GM12878 (cell line): ENCODE results near the gene SEC31B. TPM values are rescaled to one million over a fixed set of nuclear protein-coding genes. Genes with fewer than 3 reads are reported as not detected.

Source experiments
- ATF2 ChIP-seq: IDR thresholded peaks from 2 replicates; pipeline ENCODE4 v1.6.1; 2012; ENCODE audit warnings: low read length, inconsistent platforms
- ATF3 ChIP-seq: IDR thresholded peaks from 2 replicates; pipeline ENCODE4 v1.6.1; 2011; ENCODE audit warnings: low read depth, mild to moderate bottlenecking, low read length, moderate library complexity, borderline replicate concordance; ENCODE audit errors: extremely low read depth
- ATF7 ChIP-seq: fragments of 450-650 bp; IDR thresholded peaks from 2 replicates; pipeline ENCODE4 v1.6.1; 2016; ENCODE audit warnings: low read depth, mild to moderate bottlenecking
- CUX1 ChIP-seq: IDR thresholded peaks from 2 replicates; pipeline ENCODE4 v1.6.1; 2012; ENCODE audit warnings: improper control_type of control experiment, low read depth, low read length; ENCODE audit not compliant: insufficient replicate concordance
- PRDM15 ChIP-seq: fragments of 450-650 bp; formaldehyde crosslinking; IDR thresholded peaks from 2 replicates; pipeline ENCODE4 v1.4.0; 2020; ENCODE audit warnings: mild to moderate bottlenecking, moderate library complexity
- RELA ChIP-seq: fragments of 450-650 bp; IDR thresholded peaks from 2 replicates; pipeline ENCODE4 v1.8.0; 2014; ENCODE audit warnings: borderline replicate concordance; ENCODE audit not compliant: partially characterized antibody
- polyA plus RNA-seq, 11 experiments: library from polyadenylated mRNA; depleted of rRNA in 4 of 11; unstranded in 6 of 11; stranded (reverse) in 5 of 11; fragments of >200 nt; fragmentation: Nextera tagmentation in 4 of 11; fragmentation: Illumina TruSeq in 1 of 11; extraction: Ambion mirVana in 4 of 11; extraction: Trizol in 1 of 11; gene quantifications; 1 replicate in 1 of 11; 2 replicates in 10 of 11; pipeline versions ENCODE4 v1.2.1 to v1.2.3, GENCODE V29; 2011 to 2016; ENCODE audit warnings: inconsistent platforms in 2 of 11, missing spikeins in 2 of 11, low read depth in 1 of 11
- total RNA-seq, 4 experiments: library from RNA; depleted of rRNA in 3 of 4; stranded (reverse); fragments of >200 nt in 3 of 4; fragmentation: Illumina TruSeq in 1 of 4; extraction: Trizol in 1 of 4; gene quantifications; 2 replicates each; pipeline versions ENCODE4 v1.2.1 to v1.2.3, GENCODE V29; 2013 to 2021

The SEC31B gene
- total and polyA plus RNA-seq, 10 of the 15 experiments (the other 5 are each of a cell fraction or from before 2014, with no cell fraction given) = 3.4 to 24.3 (median 9.9) TPM

- TF ChIP-seq PRDM15 (no peak), ATF3 (no peak), CUX1 (no peak), ATF7 (no peak), RELA (no peak), ATF2 (no peak)
These were observed 35.6 kb downstream of the SEC31B start (continued) for GRCh38 chr10:100483876-100484666.
